NCI-H1105 treated with DMSO at 0.1 percent for 48 hours (cell line): Measurements from ENCODE around the gene FN3KRP.
A peak's percentile ranks its signal among the peaks of the same experiment; 100 is the strongest.

ENCODE experiments used
- DNase-seq: peaks from one replicate; lab custom pipeline; 2025; lab: John Stamatoyannopoulos, UW

FN3KRP gene

DNA sequence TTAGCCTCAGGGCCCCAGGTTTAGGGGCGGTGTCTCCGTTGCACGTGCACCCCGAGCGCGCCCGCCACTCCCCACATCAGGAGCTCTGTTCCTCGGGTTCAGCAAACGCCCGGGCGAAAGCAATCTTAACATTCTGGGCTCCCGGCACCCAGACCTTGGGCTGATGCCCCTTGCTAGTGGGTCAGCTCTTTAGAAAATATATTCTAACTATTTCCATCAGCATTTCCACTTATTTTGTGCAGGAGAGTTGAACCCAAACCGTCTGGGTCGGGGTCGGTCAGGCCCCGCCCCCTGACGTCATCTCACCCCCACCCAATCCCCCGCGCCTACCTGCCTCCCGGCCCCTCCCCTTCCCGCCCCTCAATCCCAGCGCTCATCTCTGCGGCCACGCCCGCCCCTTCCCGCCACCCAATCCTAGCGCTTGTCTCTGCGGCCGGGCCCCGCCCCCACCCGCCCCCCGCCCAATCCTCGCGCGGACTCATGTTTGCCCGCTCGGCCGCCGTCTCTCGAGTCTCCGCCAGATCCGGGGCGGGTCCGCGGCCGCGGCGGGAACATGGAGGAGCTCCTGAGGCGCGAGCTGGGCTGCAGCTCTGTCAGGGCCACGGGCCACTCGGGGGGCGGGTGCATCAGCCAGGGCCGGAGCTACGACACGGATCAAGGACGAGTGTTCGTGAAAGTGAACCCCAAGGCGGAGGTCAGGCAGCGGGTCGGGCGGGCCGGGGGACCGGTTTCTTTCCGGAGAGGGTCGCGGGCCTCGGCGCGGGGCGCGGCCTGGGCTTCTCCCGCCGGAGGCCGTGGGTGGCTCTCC, at the start of gene FN3KRP:
Gene FN3KRP (plus strand): TSS at position 504 of the 808 bp plus-strand sequence. CDS start 50 bp downstream, at position 554.
- peak; percentile 83 for DNase-seq

GRCh38 chr17:82666931-82667667, 49.4 kb upstream of the FN3KRP start:
- DNase-seq = no peak

DNA sequence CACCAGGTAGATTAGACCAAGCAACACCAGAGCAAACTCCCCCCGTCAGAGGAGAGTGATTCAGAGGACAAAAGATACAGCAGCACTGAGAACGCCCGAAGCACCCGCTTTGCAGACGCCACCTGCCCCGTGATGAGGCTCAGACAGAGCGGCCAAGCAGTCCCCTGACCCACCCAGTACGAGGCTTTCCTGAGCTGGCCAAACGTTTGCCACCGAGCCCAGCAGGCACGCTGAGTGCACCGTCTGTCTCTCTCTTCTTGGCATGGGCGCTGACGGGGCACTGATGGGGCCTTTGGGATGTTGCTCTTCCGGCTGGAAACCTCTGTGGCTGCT, 48.9 kb upstream of the FN3KRP start:
- DNase-seq = no peak

GRCh38 chr17:82668024-82668630, 48.4 kb upstream of the FN3KRP start:
- no peak for DNase-seq

DNA sequence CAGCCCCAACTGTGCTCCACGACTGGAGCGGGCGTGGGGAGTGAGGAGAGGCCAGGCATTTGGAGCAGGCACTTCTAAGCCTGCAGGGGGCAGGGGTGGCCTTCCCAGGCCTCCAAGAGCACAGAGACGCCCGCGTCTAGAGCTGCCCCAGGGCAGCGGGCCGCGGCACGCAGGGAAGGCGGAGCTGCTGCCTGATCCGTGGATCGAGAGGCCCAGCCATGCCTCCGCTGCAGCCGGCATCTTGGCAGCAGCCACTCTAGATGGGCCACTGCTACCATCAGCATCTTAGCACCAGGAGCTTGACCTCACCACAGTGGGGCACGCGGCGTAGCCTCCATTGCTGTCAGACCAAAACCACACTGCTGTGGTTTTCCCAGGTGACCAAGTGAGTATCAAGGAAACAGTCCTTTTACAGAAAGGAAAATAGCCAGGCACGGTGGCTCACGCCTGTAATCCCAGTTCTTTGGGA, 47.8 kb upstream of the FN3KRP start:
- no peak for DNase-seq

DNA sequence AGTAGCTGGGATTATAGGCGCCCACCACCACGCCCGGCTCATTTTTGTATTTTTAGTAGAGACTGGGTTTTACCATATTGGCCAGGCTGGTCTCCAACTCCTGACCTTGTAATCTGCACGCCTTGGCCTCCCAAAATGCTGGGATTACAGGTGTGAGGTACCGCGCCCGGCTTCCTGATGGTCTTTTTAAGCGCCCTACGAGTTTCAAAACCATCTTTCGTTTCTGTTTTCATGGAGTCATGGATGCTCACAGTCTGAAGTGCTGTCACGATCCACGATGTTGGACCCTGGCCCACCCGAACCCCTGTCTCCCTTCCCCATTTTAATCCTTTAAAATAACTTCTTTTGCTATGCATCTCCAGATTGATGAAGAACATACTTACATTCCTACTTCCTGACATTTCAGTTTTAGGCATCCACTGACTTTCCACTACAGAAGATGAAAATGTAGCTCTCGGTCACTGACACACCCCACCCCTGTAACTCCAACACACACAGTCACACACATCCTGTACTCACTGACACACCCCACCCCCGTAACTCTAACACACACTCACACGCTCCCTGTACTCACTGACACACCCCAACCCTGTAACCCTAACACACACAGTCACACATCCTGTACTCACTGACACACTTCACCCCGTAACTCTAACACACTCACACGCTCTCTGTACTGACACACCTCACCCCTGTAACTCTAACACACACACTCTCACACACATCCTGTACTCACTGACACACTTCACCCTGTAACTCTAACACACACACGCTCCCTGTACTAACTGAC, 45.6 kb upstream of the FN3KRP start:
- no peak for DNase-seq

GRCh38 chr17:82674656-82675475, 41.6 kb upstream of the FN3KRP start:
- no peak for DNase-seq

DNA sequence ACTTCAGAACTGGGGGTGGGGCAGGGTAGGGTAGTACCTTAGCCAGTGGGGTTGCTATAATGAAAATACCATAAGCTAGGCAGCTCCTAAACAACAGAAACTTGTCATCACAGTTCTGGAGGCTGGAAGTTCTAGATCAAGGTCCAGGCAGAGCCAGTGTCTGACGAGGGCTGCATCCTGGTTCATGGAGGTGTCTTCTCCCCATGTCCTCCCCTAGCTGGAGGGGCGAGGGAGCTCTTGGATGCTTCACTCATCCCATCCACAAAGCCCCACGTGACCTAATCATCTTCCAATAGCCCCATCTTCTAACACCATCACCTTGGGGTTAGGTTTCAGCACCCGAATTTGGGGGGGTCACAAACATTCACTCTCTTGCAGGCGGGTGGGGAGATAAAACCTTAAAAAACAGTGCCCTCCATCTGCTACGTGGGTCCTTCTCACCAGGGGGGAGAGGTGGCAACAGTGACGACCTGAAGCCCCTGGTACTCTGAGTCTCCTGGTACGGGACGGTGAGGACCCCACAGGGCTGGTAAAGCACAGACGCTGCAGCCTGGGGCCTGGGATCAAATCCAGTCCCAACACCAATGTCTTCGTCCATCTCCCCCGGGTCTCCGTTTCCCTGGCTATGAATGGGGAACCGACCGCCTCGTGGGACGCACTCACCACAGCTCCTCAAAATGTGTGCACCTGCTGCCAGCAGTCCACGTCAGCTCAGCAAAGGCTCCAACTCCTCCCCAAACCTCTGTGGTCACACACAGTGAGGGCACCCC, 40.8 kb upstream of the FN3KRP start:
- DNase-seq = no peak

DNA sequence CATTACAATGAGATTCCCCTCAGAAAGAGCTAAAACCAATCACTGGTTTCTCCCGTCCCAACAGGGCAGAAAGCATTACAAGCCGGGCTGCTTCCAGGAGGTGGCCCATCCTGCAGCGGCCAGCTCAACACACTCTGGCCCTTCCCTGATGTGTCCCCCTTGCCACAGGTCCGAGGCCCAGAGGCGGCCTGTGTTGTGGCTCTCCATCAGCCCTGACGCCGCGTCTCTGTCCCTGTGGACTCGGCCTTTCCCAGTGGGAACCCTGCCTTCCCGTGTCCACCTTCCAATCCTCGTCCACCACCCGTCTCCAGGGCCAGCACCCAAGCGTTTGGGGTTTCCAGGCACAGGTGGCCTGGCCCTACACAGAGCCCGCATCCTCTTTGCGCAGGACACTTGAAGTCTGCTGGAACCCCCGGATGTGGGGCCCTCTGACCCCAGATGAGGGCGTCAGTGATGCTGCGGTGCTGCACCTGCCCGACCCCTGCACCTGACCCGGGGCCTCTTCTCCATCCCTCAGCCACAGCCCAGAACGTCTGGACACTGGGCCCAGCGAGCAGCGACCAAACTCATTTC, 39.1 kb upstream of the FN3KRP start:
- DNase-seq = no peak

GRCh38 chr17:82678265-82678891, 38.1 kb upstream of the FN3KRP start:
- DNase-seq = no peak

DNA sequence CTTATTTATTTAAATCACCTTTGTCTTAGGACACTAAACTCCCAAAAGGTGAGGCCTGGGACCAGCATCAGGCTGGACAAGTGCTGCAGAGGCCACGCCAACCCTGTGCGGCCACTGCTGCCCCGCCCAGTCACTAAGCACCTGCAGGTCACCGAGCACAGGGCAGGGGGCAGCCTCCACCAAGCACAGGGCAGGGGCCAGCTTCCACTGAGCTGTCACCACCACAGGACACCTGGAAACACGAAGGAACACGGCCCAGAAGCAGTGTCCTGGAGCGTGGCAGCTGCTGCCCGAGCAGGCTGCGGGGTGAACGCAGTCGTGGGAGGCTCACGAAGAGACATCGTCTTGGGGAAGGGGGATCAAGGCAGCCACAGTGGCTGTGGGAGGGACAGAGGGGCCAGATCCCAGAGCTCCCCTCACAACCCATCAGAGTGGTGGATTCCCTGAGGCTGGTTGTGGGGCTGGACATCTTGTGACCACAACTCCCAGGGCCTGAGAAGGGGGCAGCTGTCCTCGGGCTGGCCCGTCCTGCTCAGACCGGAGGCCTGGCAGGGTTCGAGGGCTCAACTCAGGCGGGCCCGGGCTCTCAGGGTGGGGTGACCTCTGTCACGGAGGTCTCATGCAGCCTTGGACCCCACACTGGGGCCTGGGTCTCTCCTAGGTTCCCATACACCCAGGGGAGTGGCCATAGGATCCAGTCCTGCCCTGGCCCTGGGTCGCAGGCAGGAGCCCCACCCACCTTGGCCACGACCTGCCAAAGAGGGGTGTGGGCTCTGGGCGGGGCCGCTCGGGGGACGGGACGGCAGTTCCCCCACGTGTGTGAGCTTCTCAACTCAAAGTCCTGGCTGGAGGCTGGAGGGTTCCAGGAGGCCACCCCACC, 36.7 kb upstream of the FN3KRP start:
- no peak for DNase-seq

GRCh38 chr17:82681547-82681946, 35.0 kb upstream of the FN3KRP start:
- no peak for DNase-seq

GRCh38 chr17:82683534-82683933, 33.0 kb upstream of the FN3KRP start:
- DNase-seq = no peak

DNA sequence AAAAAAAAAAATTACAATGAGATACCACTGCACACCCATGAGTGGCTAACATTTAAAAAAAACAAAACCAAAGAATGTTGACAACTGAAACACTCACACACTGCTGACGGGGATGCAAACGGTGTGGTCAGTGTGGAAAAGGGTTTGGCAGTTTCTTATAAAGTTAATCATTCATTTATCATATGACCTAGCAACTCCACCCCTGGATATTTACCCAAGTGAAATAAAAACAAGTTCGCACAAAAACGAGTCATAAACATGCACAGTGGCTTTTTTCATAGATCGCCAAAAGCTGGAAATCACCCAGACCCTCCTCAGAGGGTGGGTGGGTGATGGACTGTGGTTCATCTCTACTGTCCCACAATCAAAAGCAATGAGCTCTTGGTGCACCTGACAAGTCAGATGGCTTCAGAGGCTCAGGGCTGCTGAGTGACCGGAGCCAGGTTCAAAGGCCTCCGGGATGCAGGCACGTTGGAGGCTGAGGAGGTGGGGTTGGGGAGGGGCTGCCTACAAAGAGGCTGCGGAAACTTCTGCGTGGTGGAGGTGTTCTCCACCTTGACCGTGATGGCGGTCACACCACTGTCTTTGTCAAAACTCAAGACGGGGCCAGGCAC, 32.2 kb upstream of the FN3KRP start:
- DNase-seq = no peak

DNA sequence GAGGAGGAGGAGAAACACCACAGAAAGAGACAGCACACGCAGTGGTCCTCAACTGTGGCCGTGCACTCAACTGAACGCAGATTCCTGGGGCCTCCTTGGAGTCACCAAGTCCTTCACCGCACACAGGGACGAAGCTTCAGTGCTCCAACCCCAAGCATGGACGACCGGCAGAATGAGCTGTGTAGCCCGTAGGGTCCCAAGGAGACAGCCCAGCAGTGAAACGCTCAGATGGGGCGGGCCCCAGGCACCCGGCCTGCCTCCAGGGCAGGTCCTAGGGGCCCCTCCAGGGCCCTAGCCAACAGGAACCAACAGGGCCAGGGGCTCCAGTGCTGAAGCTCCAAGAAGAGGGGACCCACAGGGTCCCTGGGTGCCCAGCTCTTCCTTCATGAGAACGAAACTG, 31.2 kb upstream of the FN3KRP start:
- no peak for DNase-seq

DNA sequence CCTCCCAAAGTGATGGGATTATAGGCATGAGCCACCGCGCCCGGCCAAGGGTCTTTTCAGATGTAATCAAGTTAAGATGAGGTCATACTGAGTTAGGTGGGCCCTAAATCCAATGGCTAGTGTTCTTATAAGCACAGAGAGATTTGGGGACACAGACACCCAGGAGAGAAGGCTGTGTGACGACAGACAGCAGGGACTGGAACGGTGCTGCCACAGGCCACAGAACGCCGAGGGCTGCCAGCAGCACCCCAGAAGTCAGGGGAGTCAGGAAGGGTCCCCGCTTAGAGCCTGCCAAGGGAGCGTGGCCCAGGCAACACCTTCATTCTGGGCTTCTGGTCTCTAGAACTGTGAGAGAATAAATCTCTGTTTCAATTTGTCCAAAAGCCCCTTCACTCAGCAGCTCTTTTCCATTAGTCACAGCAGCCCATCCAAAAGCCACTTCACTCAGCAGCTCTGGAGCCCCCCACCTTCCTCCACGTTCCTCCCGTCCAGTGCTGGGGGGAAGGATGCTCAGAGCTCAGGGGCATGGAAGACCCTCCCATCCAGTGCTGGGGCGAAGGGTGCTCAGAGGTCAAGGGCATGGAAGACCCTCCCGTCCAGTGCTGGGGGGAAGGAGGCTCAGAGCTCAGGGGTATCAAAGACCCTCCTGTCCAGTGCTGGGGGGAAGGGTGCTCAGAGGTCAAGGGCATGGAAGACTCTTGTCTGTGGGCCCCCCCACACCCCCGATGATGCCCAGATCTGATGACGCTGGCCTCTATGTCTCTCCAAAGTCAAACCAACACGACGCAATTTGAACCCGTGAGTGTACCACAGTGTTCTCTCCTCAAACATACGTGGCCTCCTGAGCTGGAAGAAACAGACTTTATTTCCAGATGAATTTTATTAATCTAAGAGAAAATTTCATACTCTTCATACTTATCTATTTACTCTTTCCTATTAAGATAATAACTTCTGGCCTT, 29.9 kb upstream of the FN3KRP start:
- DNase-seq = no peak

DNA sequence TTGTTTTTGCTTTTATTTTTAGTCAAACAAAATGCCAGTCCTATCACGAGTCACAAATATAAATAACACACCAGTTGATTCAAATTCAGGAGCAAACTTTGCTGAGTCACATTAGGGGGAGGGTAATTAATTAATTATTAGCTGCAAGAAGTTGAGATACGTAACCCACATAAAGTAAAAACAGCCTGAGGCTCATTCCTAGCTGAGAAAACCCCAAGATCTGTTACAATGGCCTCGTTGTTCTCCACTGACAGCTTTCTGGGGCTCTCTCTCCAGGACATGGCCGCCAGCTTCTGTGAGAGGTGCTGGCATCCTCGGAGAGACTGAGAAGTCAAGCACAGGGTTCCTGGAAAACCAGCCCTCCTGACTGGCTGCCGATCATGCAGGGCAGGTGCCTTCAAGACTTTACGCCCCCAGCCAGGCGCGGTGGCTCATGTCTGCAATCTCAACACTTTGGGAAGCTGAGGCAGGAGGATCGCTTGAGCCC, 29.1 kb upstream of the FN3KRP start:
- DNase-seq = no peak
